Measurements from ENCODE around the gene AADAC.
"Not testable (repeated sequence)": the region's sequence is repeated elsewhere in the genome, so short reads cannot be mapped to it uniquely, and the experiment has no call there.

The AADAC gene, protein sequence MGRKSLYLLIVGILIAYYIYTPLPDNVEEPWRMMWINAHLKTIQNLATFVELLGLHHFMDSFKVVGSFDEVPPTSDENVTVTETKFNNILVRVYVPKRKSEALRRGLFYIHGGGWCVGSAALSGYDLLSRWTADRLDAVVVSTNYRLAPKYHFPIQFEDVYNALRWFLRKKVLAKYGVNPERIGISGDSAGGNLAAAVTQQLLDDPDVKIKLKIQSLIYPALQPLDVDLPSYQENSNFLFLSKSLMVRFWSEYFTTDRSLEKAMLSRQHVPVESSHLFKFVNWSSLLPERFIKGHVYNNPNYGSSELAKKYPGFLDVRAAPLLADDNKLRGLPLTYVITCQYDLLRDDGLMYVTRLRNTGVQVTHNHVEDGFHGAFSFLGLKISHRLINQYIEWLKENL

DNA sequence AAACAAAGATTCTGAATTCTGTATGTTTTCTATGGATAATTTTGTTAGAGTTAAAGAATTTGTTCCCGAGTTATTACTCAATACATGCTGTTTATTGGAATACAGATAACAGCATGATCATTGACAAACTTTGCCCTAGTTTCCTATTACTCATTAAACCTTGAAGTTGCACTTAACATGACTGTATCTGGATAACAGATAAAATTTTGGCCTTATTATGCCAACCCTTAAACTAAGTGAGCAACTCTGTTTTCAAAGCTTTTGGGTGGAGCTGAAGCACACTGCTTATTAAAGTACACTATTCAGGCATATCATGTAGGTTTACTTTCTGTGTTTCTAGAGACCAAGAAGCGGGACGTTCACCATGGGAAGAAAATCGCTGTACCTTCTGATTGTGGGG is at the start of gene AADAC:
AADAC (plus strand) TSS at position 318 of the 400 bp plus-strand sequence; CDS start at position 365, 47 bp downstream.
- Histone ChIP-seq H3K27me3 (ENCODE audit: insufficient read depth, insufficient read length) (no peaks in the 10 kb centered on the region), H3K4me1 (ENCODE audit: insufficient read depth, insufficient read length) (no peaks in the 10 kb centered on the region), H3K9ac (ENCODE audit: insufficient read length, low read depth) (no peak within 1 kb of the TSS), H3K36me3 (ENCODE audit: insufficient read depth, insufficient read length, low read length) (no peaks in the 10 kb centered on the region), H3K4me3 (ENCODE audit: insufficient read length, low read depth) (no peak within 1 kb of the TSS), H3K9me3 (ENCODE audit: insufficient read depth, low read length) (peaks cover 7% of the 10 kb centered on the region; the same call in 1 of the 2 replicates)
- no peak for TF ChIP-seq SUZ12 (IDR thresholded peaks at IDR 0.05; ENCODE audit: extremely low read depth, insufficient read depth, insufficient read length)
- TF ChIP-seq ZNF274 (IDR thresholded peaks at IDR 0.05; ENCODE audit: low read depth, low read length) = no peak
- no peak for TF ChIP-seq YY1 (IDR thresholded peaks at IDR 0.05; ENCODE audit: insufficient read depth, insufficient read length)
- no peak for DNase-seq (ENCODE audit: low read depth, low spot score)

DNA sequence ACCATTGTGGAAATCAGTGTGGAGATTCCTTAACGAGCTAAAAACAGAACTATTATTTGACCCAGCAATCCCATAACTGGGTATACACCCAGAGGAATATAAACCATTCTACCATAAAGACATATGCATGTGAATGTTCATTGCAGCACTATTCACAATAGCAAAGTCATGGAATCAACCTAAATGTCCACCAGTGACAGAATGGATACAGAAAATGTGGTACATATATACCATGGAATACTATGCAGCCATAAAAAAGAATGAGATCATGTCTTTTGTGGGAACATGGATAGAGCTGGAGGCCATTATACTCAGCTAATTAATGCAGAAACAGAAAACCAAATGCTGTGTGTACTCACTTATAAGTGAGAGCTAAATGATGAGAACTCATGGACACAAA is 49.2 kb upstream of the AADAC start:
- not testable (repeated sequence) for H3K27me3 ChIP-seq (ENCODE audit: insufficient read depth, insufficient read length); H3K4me3 ChIP-seq (ENCODE audit: insufficient read length, low read depth); H3K36me3 ChIP-seq (ENCODE audit: insufficient read depth, insufficient read length, low read length); H3K9me3 ChIP-seq (ENCODE audit: insufficient read depth, low read length); H3K4me1 ChIP-seq (ENCODE audit: insufficient read depth, insufficient read length); DNase-seq (ENCODE audit: low read depth, low spot score); H3K9ac ChIP-seq (ENCODE audit: insufficient read length, low read depth)

DNA sequence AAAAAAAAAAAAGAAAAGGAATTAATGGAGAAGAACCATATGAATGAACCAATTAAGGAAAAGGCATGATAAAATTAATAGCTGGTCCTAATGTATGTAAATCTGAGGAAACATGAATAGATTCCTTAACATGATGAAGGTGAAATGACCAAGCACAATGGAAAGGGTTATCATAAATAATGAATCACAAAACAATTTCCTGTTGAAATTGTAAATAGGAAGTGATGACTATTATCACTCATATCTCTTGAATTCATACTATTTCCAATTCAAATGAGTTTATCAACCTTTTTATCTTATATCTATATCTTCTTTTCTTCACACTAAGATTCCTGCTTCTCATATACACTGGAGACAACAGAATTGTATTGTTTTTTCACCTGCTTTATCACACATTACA is 48.2 kb upstream of the AADAC start:
- H3K9me3 ChIP-seq (ENCODE audit: insufficient read depth, low read length) = no peaks in the 10 kb centered on the region
- DNase-seq (ENCODE audit: low read depth, low spot score) = no peak
- no peaks in the 10 kb centered on the region for H3K27me3 ChIP-seq (ENCODE audit: insufficient read depth, insufficient read length)

DNA sequence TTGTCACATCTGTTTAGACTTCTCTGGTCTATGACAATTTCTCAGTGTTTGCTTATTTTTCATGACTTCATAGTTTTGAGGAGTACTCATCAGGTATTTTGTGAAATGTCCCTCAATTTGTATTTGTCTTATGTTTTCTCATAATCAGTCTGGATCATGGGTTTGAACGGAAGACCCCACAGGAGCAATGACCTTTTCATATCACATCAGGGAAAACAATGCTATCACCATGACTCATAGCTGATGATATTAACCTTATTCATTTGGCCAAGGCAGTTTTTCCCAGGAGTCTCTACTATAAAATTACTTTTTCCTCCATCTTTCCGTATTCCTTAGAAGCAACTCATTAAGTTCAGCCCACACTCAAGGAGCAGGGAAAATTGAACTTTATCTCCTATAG is 47.5 kb upstream of the AADAC start:
- H3K9me3 ChIP-seq (ENCODE audit: insufficient read depth, low read length) = no peaks in the 10 kb centered on the region
- no peak overlapping the region for H3K9ac ChIP-seq (ENCODE audit: insufficient read length, low read depth)
- no peaks in the 10 kb centered on the region for H3K36me3 ChIP-seq (ENCODE audit: insufficient read depth, insufficient read length, low read length)
- no peak overlapping the region for H3K4me3 ChIP-seq (ENCODE audit: insufficient read length, low read depth)
- TF ChIP-seq SUZ12 (IDR thresholded peaks at IDR 0.05; ENCODE audit: extremely low read depth, insufficient read depth, insufficient read length) = no peak
- no peak for TF ChIP-seq ZNF274 (IDR thresholded peaks at IDR 0.05; ENCODE audit: low read depth, low read length)
- no peaks in the 10 kb centered on the region for H3K27me3 ChIP-seq (ENCODE audit: insufficient read depth, insufficient read length)
- DNase-seq (ENCODE audit: low read depth, low spot score) = no peak
- no peaks in the 10 kb centered on the region for H3K4me1 ChIP-seq (ENCODE audit: insufficient read depth, insufficient read length)

More for the DNA sequence above, 48.2 kb upstream of the AADAC start:
- no peak overlapping the region for H3K4me3 ChIP-seq (ENCODE audit: insufficient read length, low read depth)
- H3K36me3 ChIP-seq (ENCODE audit: insufficient read depth, insufficient read length, low read length) = no peaks in the 10 kb centered on the region
- no peak overlapping the region for H3K9ac ChIP-seq (ENCODE audit: insufficient read length, low read depth)
- H3K4me1 ChIP-seq (ENCODE audit: insufficient read depth, insufficient read length) = no peaks in the 10 kb centered on the region
- TF ChIP-seq SUZ12 (IDR thresholded peaks at IDR 0.05; ENCODE audit: extremely low read depth, insufficient read depth, insufficient read length) = no peak
- no peak for TF ChIP-seq YY1 (IDR thresholded peaks at IDR 0.05; ENCODE audit: insufficient read depth, insufficient read length)
- no peak for TF ChIP-seq ZNF274 (IDR thresholded peaks at IDR 0.05; ENCODE audit: low read depth, low read length)

DNA sequence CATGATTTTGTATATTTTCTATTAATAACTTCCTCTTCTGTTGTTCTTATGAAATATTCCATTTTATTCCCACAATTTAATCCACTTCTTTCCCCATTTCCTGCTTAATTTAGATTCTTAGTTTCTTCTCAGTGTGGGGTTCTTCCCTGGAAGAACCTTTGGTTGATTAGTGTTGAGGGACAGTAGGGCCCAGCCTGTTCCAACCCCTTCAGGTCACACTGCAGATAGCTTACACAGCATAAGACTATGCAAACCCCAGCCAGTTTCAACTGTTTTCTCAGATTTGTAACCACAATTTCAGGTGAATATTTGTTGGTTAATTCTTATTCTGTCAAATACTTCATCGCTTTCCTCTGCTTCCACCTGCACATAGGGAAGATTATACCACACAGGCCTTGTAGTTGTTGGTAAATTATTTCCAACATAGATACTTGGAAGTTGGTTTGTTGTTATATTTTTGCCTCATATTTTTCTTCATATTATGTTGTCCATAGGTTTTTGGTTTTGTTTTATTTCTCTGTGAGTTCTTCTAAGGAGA is 45.5 kb upstream of the AADAC start:
- Histone ChIP-seq H3K4me1 (ENCODE audit: insufficient read depth, insufficient read length) (no peaks in the 10 kb centered on the region), H3K36me3 (ENCODE audit: insufficient read depth, insufficient read length, low read length) (no peaks in the 10 kb centered on the region), H3K4me3 (ENCODE audit: insufficient read length, low read depth) (no peak overlapping the region), H3K9me3 (ENCODE audit: insufficient read depth, low read length) (no peaks in the 10 kb centered on the region), H3K27me3 (ENCODE audit: insufficient read depth, insufficient read length) (no peaks in the 10 kb centered on the region), H3K9ac (ENCODE audit: insufficient read length, low read depth) (no peak overlapping the region)
- TF ChIP-seq ZNF274 (IDR thresholded peaks at IDR 0.05; ENCODE audit: low read depth, low read length) = no peak
- TF ChIP-seq YY1 (IDR thresholded peaks at IDR 0.05; ENCODE audit: insufficient read depth, insufficient read length) = no peak
- no peak for TF ChIP-seq SUZ12 (IDR thresholded peaks at IDR 0.05; ENCODE audit: extremely low read depth, insufficient read depth, insufficient read length)
- no peak for DNase-seq (ENCODE audit: low read depth, low spot score)

DNA sequence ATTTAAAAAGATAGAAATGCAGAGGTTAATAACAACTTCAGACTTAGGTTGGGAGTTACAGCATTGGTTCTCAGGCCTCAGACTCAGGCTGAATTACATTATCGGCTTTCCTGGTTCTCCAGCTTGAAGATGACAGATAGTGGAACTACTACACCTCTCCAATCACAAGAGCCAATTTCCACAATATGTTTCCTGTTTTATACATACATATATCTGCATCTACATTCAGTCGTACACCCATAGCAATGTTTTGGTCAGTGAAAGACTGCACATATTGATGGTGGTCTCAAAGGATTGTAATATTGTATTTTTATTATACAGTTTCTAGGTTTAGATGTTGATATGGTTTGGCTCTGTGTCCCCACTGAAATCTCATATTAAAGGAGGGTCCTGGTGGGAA is 44.7 kb upstream of the AADAC start:
- Histone ChIP-seq H3K9me3 (ENCODE audit: insufficient read depth, low read length) (no peaks in the 10 kb centered on the region), H3K36me3 (ENCODE audit: insufficient read depth, insufficient read length, low read length) (no peaks in the 10 kb centered on the region), H3K27me3 (ENCODE audit: insufficient read depth, insufficient read length) (no peaks in the 10 kb centered on the region), H3K4me1 (ENCODE audit: insufficient read depth, insufficient read length) (no peaks in the 10 kb centered on the region), H3K9ac (ENCODE audit: insufficient read length, low read depth) (no peak overlapping the region), H3K4me3 (ENCODE audit: insufficient read length, low read depth) (no peak overlapping the region)
- no peak for TF ChIP-seq SUZ12 (IDR thresholded peaks at IDR 0.05; ENCODE audit: extremely low read depth, insufficient read depth, insufficient read length)
- DNase-seq (ENCODE audit: low read depth, low spot score) = no peak

DNA sequence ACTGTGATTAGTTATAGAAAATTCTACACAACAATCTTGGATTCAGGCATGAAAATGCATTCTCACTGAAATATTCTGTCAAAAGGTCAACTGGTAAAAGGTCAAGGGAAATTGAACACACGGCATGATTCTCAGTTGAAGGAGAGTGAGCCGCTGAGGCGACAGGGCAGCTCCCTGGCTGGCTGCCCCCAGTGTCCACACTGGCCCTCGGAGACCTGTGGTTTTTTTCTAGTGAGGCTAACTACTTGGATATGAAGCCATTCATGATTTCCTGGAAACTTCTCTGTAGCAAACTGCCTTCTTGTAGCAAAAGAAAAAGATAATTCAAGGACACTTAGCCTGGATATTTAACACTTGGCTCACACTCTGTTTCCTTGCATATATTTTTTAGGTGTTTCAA is 43.0 kb upstream of the AADAC start:
- Histone ChIP-seq H3K9ac (ENCODE audit: insufficient read length, low read depth) (no peak overlapping the region), H3K9me3 (ENCODE audit: insufficient read depth, low read length) (no peaks in the 10 kb centered on the region), H3K4me3 (ENCODE audit: insufficient read length, low read depth) (no peak overlapping the region), H3K36me3 (ENCODE audit: insufficient read depth, insufficient read length, low read length) (no peaks in the 10 kb centered on the region), H3K27me3 (ENCODE audit: insufficient read depth, insufficient read length) (no peaks in the 10 kb centered on the region), H3K4me1 (ENCODE audit: insufficient read depth, insufficient read length) (no peaks in the 10 kb centered on the region)
- TF ChIP-seq SUZ12 (IDR thresholded peaks at IDR 0.05; ENCODE audit: extremely low read depth, insufficient read depth, insufficient read length) (no peak), ZNF274 (IDR thresholded peaks at IDR 0.05; ENCODE audit: low read depth, low read length) (no peak), YY1 (IDR thresholded peaks at IDR 0.05; ENCODE audit: insufficient read depth, insufficient read length) (no peak)
- no peak for DNase-seq (ENCODE audit: low read depth, low spot score)

Data from NT2/D1 (cell line).